ENCODE measurements around the gene DOCK2.
"Not testable (repeated sequence)": the region's sequence is repeated elsewhere in the genome, so short reads cannot be mapped to it uniquely, and the experiment has no call there.

DOCK2 gene

DNA sequence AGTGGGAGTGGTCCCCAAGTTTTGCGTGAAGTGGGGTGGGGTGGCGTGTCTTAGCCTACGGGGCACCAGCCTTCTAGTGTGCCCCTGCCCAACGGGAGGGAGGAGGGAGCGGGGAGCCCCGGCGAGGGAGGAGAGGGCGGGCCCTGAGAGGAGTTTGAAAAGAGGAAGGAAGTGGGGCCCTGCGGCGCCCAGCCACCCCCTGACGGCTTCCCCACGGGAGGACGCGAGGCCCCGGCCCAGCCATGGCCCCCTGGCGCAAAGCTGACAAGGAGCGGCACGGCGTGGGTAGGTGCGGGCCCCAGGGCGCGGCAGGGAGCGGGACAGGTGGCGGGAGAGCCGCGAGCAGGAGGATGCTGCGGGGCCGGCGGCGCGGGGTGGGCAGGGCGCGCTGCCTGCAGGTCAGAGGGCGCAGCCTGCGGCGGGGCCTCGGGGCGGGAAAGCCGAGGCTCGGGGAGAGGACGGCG, at the start of gene DOCK2:
DOCK2 (plus strand) TSS at position 191 of the 464 bp plus-strand sequence; CDS start at position 243, 52 bp downstream.
- no peak for DNase-seq

DNA sequence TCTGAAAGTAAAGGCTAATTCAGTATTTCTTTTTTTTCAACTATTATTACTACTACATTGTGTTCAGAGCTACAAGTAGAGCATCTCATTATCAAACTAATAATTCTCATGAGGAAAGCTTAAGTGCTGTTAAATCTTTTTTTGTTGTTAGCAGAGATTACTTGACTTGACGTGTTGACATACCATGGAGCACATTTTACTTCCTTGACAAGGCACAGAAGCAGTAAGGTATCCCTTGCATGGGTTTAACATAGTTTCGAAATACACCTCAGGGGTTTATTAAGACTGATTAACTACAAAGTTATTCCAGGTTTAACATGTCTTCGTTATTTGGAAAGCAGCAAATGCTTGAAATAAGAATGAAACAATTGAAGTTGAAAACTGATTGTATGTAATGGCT, 46.5 kb upstream of the DOCK2 start:
- DNase-seq = no peak

DNA sequence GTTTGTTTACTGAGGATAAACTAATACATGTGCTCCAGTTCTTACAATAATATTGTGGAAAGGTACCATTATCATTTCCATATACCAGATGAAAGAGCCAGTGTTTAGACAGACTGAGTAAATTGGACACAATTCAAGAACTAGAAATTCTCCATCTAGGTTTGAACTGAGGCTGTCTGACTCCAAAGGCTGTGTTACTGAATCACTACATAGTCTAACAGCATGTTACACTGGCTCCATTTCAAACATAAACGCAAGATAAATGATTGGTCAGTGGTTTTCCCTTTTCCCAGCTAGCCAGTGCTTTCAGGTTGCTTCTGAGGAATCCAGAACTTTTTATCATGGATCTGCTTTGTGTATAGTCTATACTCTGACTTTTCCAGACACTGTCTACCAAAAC, 45.4 kb upstream of the DOCK2 start:
- no peak for DNase-seq

DNA sequence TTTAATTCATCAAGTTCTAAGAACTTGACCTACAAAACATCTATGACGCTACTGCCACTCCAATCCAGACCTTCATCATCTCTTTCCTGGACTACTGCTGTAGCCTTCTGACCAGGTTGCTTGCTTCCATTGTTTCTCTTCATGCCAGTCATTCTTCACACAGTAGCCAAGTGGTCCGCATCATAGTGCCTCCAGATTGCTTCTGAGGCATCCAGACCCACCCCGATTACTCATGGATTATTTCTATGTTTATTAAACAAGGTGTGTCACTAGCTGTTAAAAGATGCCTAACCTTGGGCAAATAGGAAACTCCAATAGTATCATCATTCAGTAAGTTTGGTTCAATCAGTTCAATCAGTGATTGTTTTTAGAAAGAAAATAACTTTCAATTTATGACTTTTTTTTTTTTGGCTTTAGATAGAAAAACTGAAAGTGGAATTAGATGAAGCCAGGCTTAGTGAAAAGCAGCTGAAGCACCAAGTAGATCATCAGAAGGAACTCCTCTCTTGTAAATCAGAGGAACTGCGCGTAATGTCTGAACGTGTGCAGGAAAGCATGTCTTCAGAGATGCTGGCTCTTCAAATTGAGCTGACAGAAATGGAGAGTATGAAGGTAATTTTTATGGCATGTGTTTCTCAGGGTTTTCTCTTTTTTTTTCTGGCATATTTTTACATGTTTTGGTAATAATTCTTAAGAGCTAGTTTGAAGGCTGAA, 44.0 kb upstream of the DOCK2 start:
- no peak for DNase-seq

DNA sequence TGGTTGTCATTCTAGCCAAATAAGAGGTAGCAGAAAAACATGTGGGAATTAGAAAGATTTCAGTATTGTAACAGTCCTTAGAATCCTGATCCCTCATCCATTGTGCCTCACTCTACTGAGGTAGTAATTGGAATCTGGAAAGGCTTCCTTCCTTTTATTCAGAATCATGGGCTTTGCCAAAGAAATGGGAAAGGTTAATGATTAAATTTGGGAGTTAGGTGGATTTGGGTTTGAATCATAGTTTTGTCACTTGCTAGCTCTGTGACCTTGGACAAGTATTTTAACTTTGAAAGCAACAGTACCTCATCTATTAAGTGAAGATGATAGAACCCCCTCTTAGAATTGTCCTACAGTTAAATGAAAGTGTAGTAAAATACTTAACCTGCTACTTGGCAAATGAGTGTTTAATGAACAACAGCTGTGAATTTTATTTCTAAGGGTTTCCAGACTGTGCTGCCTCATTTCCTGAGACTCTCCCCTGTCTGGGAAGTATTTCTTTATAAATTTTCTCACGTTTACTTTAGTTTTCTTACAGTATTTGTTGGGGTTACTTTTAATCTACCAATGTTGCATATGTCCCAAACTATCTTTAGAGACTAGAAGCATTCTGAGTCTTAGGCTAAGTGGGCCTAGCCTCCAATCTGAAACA, 41.8 kb upstream of the DOCK2 start:
- DNase-seq = no peak

DNA sequence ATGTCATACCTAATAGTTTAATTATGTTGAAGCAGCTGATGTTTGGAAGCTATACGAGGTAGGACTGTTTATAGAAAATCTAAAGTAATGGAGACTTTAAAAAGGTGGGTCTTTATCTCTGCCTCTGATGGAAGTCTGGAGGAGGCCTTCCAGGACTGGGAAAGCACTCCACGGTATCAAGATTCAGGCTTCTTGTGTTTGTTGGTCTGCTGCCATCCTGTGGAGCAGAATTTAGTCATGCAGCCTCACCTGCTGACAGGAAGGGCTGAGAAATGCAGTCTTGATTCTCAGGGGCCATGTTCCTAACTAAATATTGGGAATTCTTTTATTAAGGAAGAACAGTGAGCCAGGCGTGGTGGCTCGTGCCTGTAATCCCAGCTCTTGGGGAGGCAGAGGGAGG, 37.6 kb upstream of the DOCK2 start:
- DNase-seq = no peak

DNA sequence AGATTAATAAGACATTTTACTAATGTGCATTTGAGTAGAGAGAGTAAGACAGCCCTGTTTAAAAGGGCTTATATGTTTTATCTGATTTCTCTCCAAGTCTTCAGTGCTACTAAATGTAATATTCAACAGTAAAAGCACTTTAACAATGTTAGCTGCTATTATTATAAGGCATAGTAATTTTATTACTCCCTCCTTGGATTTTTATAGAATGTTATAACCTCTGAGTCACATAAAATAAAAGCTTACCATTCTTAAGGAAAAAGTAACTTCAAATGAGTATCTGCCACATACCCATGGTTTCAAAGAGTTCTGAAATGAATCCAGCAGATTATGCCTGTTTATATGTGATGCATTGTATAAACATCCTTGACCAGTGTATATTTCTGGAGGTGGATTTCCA, 34.5 kb upstream of the DOCK2 start:
- DNase-seq = no peak

DNA sequence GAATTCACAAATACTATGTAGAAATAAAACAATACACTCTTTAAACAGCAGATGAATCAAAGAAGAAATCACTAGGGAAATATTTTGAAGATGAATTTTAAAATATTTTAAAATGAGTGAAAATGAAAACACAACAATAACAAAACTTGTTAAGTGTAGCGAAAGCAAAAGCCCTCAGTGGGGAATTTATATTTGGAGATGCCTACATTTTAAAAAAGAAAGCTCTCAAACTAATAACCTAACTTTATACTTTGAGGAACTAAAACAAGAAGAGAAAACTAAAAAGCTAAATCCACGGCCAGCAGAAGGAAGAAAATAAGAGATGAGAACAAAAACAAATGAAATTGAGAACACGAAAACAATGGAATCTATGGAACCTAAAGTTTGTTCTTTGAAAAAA, 30.8 kb upstream of the DOCK2 start:
- no peak for DNase-seq

DNA sequence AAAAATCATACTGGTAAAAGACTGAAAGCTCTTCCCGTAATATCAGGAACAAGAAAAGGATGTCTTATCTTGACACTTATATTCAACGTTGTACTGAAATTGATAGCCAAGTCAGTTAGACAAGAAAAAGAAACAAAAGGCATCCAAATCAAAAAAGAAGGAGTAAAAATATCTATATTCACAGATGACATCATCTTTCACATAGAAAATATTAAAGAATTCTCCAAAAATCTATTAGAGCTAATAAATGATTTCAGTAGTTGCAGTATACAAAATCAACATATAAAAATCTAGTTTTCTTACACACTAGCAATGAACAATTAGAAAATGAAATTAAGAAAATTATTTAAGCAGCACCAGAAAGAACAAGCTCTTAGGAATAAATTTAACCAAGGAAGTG, 29.2 kb upstream of the DOCK2 start:
- DNase-seq = no peak

DNA sequence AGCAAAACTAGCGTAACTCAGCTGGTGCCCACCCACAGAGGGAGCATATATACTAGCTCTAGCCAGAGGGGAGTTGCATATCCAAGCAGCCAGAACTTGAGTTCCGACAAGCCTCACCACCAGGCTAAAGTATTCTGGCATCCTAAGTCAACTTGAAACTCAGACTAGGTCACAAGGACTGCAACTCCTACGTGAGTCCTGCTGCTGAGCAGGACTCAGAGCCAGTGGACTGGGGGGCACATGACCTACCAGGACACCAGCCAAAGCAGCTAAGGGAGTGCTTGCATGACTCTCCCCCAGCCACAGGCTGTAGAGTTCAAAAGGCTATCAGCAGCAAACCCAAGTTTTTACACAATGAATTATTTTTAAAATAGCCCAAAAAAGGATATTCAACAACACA, 27.4 kb upstream of the DOCK2 start:
- DNase-seq = no peak

DNA sequence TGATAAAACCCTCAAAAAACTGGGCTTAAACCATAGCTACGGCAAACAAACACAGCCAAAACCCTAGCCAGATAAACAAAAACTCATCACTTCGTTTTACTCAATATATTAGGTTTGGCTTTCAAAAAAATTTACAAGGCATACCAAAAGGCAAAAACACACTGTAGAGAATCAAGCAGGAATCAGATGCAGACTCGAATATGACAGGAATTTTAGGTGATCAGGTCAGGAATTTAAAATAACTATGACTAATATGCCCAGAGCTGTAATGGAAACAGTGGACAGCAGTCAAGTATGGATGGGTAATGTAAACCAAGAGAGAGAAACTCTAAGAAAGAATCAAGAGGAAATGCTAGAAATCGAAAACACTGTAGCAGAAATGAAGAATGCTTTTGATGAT, 26.5 kb upstream of the DOCK2 start:
- DNase-seq = no peak

DNA sequence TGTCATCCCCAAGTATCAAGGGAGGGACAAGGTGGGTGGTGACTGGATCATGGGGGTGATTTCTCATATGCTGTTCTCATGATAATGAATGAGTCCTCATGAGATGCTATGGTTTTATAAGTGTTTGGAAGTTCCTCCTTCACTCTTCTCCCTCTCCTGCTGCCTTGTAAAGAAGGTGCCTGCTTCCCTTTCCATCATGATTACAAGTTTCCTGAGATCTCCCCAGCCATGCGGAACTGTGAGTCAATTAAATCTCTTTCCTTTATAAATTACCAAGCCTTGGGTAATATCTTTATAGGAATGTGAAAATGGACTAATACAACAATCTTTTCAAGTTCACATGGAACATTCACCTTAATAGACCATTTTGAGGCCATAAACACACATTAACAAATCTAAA, 21.5 kb upstream of the DOCK2 start:
- no peak for DNase-seq

DNA sequence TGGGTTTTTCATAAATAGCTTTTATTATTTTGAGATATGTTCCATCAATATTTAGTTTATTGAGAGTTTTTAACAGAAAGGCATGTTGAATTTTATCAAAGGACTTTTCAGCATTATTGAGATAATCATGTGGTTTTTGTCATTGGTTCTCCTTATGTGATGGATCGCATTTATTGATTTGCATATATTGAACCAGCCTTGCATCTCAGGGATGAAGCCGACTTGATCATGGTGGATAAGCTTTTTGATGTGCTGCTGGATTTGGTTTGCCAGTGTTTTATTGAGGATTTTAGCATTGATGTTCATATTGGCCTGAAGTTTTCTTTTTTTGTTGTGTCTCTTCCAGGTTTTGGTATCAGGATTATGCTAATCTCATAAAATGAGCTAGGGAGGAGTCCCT, 12.8 kb upstream of the DOCK2 start:
- not testable (repeated sequence) for DNase-seq

DNA sequence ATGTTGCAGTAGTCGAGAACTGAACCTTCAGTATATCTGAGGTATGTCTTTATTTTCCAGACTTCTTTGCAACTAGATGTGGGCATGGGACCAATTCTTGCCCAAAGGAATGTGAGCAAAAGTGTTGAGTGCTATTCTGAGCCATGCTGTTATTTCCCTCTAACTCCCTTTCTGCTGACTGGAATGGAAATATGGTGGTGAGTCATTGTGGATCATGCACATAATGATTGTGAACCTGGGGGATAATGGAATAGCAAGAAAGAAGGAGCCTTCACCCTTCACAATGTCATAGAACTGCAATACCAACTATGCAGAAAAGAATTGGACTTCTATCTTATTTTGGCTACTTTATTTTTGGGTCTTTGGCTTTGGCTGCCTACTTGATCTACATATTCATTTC, 10.3 kb upstream of the DOCK2 start:
- DNase-seq = no peak

DNA sequence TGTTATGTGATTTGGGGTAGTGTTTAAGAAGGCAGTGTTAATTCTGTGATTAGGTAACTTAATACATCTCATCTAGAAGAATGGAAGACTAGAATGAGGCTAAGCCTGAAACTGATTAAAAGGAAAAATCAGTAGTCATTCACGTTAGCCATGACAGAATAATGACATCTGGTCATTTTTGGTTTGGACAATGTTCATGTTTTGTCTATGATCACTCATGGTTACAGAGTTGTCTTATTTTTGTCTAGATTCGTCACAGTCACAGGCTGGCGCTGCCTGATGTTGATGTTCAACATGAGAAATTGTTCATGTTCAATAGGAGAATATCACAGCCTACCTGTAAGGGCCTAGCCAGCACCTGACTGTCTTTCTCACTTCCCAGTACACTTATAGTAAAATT, 9.5 kb upstream of the DOCK2 start:
- DNase-seq = no peak

DNA sequence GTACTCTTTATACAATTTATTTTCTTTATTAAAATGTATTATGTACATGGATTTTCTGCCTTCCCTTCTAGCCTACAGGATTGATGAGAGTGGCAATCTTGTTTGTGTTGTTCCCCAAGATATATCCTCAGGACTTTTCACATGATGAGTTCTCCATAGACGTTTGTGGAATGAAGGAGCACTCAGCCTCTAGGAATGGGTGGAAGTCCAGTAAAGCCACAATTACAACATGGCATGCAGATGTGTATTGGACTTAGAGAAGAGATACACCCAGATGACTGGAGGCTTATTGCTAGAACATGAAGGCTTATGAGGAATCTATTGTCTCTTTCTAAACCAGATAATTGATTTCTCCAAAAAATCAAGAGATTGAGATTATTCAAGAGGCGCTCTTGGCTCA, 8.2 kb upstream of the DOCK2 start:
- no peak for DNase-seq

DNA sequence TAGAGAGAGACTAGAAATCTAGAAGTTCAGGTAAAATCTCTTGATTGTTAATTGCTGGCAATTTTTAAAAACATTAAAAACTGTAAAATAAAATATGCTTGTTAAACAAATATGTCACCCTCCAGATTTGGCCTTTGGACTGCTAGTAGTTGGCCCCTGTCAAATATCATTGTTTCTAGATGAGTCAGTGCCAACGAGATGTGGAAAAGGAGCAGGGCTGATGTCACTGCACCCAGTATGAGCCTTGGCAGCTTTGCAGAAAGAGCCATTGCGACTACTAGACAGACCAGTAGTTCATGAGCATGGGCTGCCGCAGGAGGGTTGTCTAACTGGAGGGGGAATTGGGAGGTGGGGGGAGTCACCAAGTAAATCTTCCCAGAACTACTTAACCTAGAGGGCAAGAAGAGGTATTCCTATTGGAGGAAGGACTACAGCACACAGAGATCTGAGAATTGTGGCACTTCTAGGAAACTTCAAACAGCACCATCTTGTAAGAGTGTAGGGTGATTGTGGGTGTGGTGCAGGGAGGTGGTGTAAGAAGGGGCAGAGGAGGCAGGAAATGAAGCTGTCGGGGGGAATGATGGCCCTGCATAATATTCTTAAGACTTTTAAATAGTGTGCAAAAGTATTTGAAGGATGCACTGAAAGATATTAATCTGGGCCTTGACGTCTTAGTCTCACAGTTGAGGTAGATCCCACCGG, 7.1 kb upstream of the DOCK2 start:
- no peak for DNase-seq

DNA sequence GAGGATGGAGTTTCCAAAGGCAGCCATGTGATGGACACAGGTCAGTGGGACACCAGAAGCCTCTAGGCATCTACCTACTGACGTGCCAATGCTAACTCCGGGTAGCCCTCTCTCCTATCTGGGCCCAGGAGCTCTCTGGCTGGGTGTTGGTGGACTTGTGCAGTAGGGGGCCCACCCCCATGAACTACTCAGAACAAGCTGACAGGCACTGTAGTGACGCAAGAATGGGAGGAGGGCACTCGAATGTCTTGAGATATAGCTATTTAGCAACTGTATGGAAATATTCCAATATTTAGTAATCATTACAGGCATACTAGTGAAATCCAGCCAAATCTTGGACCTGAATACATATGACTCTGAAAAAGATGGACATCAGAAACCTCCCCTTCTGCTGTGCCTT, 5.7 kb upstream of the DOCK2 start:
- no peak for DNase-seq

DNA sequence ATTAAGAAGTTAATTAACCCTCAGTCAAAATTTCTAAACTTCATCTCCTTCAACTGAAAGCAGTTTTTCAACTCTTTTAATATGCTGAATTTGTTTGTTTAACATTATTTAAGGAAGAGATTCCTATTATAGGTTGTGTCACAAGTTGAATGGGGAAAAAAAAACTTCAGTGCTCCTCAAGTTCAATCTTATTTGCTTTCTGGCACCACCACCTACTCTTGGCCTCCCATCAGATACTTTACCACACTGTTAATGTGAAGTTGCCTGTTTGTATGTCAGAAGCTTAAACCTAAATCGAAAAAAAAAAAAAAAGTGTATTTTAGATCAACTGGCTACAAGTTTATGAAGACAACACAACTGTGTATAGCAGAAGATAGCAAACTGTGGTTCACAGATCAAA, 4.1 kb upstream of the DOCK2 start:
- DNase-seq = no peak

DNA sequence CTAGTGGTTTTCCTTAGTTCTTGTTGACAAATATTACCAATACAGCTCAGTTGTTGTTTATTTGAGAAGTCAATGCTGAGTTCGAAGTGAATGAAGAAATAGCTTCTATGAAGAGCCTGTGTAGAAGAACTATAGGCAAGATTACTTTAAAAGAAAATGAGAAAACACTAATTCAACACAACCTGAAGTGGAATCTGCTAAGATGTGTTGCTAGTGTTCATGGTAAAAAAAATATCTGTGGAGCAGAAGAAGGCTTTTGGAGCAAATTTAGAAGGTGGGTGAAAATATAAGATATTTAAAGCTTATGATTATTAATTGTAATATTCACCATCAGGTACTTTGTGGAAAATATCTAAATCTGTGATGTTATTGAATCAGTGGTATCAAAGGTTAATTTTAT, 2.5 kb upstream of the DOCK2 start:
- no peak for DNase-seq

DNA sequence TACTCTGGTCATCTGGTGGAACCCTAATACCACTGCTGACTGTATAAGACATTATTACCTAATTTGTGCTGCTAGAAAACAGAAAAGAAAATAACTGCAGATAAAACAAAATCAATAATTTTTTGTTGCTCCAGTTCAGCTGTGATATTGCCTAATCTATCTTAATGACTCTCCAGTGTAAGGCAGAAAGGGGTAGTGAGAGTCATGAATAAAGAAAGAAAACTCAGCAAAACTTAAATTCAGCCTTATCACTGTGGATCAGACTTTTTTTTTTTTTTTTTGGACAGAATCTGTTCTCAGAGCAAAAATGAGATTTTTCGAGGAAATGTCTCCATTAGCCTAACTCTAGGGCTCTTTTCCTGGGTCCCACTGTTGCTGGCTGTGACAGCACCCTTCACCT, 1.1 kb upstream of the DOCK2 start:
- no peak for DNase-seq

DNA sequence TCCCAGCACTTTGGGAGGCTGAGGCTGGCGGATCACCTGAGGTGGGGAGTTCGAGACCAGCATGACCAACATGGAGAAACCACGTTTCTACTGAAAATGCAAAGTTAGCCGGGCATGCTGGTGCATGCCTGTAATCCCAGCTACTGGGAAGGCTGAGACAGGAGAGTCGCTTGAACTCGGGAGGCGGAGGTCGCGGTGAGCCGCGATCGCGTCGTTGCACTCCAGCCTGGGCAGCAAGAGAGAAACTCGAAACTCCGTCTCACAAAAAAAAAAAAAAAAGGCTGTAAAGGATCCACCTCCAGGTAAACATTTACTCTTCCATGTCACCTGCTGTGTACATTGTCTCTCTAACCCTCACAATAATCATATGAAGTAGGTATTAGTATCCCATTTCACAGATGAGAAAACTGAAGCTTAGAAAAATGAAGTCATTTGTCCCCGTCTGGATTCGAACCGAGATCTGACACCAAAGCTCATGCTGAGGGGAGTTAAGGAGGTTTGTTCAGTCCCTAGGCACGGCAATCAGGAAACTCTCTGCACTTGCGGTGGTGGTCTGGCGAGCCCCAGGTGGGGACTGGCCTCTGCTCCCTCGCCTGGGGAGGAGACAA, 494 bp upstream of the DOCK2 start:
- no peak for DNase-seq

DNA sequence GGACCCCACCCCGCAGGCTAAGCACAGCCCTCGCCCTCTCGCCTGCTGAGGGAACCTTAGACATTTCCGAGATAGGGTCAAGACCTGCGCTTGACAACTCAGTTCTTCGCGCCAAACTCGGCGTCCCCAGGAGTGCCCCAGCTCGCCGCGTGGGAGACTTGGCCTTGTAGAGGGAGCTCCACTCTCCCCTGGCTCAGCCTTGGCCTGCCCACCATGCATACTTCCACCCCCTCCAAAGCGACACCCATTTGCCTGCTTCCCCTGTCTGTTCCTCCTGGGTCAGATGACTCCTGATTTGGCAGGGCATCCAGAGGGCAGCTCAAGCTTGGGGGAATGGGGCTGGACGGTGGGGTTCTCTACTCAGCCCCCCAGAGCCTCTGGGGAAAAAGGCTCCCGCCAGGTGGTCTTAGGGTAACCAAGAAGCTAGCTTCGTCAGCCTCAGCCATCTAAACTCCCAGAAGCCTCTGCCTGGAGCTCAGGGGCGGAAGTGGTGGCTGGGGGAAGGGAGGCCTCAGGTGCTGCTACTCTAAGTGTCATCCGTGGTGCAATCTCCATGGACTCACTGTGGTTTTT, 560 bp downstream of the DOCK2 start:
- no peak for DNase-seq

All from eye (tissue), 1 donor.